ENCODE data around the gene B3GALT4. TPM values are rescaled to one million over a fixed set of nuclear protein-coding genes. Genes with fewer than 3 reads are reported as not detected.

B3GALT4 gene
- total RNA-seq, 3 donors from 2014 or later (not counting 1 experiment from before 2014, with no cell fraction given), result 22.7 to 24.1 (median 23.1) TPM

GRCh38 chr6:33314943-33315792, 38.2 kb downstream of the B3GALT4 start:
- intact Hi-C loops (cut with micrococcal nuclease), result loop anchor here (1.0 kb wide), 2 partner anchors 38 to 76 kb away; partner anchors contain the start of genes B3GALT4 and KIFC1
- H3K27ac Mint-ChIP-seq, result peak overlapping the region; percentile 98 to 99
- peaks cover 72% of the 10 kb centered on the region for H3K4me1 ChIP-seq (ENCODE audit: control insufficient read depth, insufficient read depth, low read length)
- peaks cover 23% of the 10 kb centered on the region for H3K36me3 Mint-ChIP-seq
- H3K27ac ChIP-seq (ENCODE audit: low read length), result peak overlapping the region; percentile 98
- H3K27me3 Mint-ChIP-seq (ENCODE audit: low read depth in 2 of 2), result no peaks in the 10 kb centered on the region
- H3K4me3 ChIP-seq (ENCODE audit: low read length), result peak overlapping the region; percentile 91
- peaks cover 52 to 86% of the 10 kb centered on the region in 2 donors for H3K4me1 Mint-ChIP-seq
- H3K4me3 Mint-ChIP-seq, result peak overlapping the region; percentile 96
- TF ChIP-seq CTCF (IDR thresholded peaks at IDR 0.05), result no peak
- DNase-seq (peak in 1 of 2 donors; percentile 43), ATAC-seq (no peak)
- no peaks in the 10 kb centered on the region for H3K27me3 ChIP-seq (ENCODE audit: control insufficient read depth, insufficient read depth, low read length)
- H3K36me3 ChIP-seq (ENCODE audit: control insufficient read depth, insufficient read depth, low read length), result peaks cover 29% of the 10 kb centered on the region
- H3K9me3 Mint-ChIP-seq, result no peaks in the 10 kb centered on the region
- WGBS (ENCODE audit: insufficient coverage), result 69% methylated on average over 45 of the region's 47 CpGs
- no peaks in the 10 kb centered on the region for H3K9me3 ChIP-seq (ENCODE audit: control insufficient read depth, insufficient read depth, low read length)

- H3K27me3 ChIP-seq (ENCODE audit: control insufficient read depth, insufficient read depth, low read length), result no peaks in the 10 kb centered on the region
- H3K36me3 ChIP-seq (ENCODE audit: control insufficient read depth, insufficient read depth, low read length), result peaks cover 35% of the 10 kb centered on the region
- H3K27ac ChIP-seq (ENCODE audit: low read length), result peak overlapping the region; percentile 98
- H3K4me1 Mint-ChIP-seq, result peaks cover 57 to 91% of the 10 kb centered on the region in 2 donors
- H3K4me1 ChIP-seq (ENCODE audit: control insufficient read depth, insufficient read depth, low read length), result peaks cover 78% of the 10 kb centered on the region
- intact Hi-C loops (cut with micrococcal nuclease), result no loop called here
- ATAC-seq (no peak), DNase-seq (no peak)
- H3K27me3 Mint-ChIP-seq (ENCODE audit: low read depth in 2 of 2), result no peaks in the 10 kb centered on the region
- H3K4me3 ChIP-seq (ENCODE audit: low read length), result no peak overlapping the region
- no peaks in the 10 kb centered on the region for H3K9me3 Mint-ChIP-seq
- peak overlapping the region; percentile 97 for H3K4me3 Mint-ChIP-seq
- TF ChIP-seq CTCF (IDR thresholded peaks at IDR 0.05), result no peak
- H3K36me3 Mint-ChIP-seq, result peaks cover 25% of the 10 kb centered on the region
- peak overlapping the region; percentile 98 to 99 for H3K27ac Mint-ChIP-seq
- H3K9me3 ChIP-seq (ENCODE audit: control insufficient read depth, insufficient read depth, low read length), result no peaks in the 10 kb centered on the region
- 94% methylated on average over 13 of the region's 17 CpGs for WGBS (ENCODE audit: insufficient coverage)
These were observed 39.1 kb downstream of the B3GALT4 start for GRCh38 chr6:33315793-33316602.

GRCh38 chr6:33316603-33317418, 39.9 kb downstream of the B3GALT4 start:
- ATAC-seq (no peak), DNase-seq (peak in 1 of 2 donors; percentile 53)
- Mint-ChIP-seq H3K4me1 (peaks cover 56 to 93% of the 10 kb centered on the region in 2 donors), H3K4me3 (peak overlapping the region; percentile 97), H3K9me3 (no peaks in the 10 kb centered on the region), H3K27ac (peak overlapping the region; percentile 98 to 99), H3K36me3 (peaks cover 25% of the 10 kb centered on the region), H3K27me3 (ENCODE audit: low read depth in 2 of 2) (no peaks in the 10 kb centered on the region)
- H3K9me3 ChIP-seq (ENCODE audit: control insufficient read depth, insufficient read depth, low read length), result no peaks in the 10 kb centered on the region
- no peak for TF ChIP-seq CTCF (IDR thresholded peaks at IDR 0.05)
- intact Hi-C loops (cut with micrococcal nuclease), result no loop called here
- H3K4me1 ChIP-seq (ENCODE audit: control insufficient read depth, insufficient read depth, low read length), result peaks cover 80% of the 10 kb centered on the region
- peak overlapping the region; percentile 55 for H3K27ac ChIP-seq (ENCODE audit: low read length)
- H3K4me3 ChIP-seq (ENCODE audit: low read length), result no peak overlapping the region
- H3K36me3 ChIP-seq (ENCODE audit: control insufficient read depth, insufficient read depth, low read length), result peaks cover 38% of the 10 kb centered on the region
- H3K27me3 ChIP-seq (ENCODE audit: control insufficient read depth, insufficient read depth, low read length), result no peaks in the 10 kb centered on the region
- WGBS (ENCODE audit: insufficient coverage), result 85% methylated on average over 14 of the region's 19 CpGs

Measured in natural killer cell (primary cell).